ENCODE measurements around the gene MPZL3.
A peak's percentile ranks its signal among the peaks of the same experiment; 100 is the strongest.

The MPZL3 gene

GRCh38 chr11:118200901-118201680 lies 51.1 kb downstream of the MPZL3 start:
- TF ChIP-seq CTCF (IDR thresholded peaks at IDR 0.05): no peak
- H3K36me3 ChIP-seq: peaks cover 100% of the 10 kb centered on the region
- H3K9me3 ChIP-seq: no peaks in the 10 kb centered on the region
- H3K27ac ChIP-seq: peak overlapping the region; percentile 69
- no peaks in the 10 kb centered on the region for H3K27me3 ChIP-seq
- H3K4me3 ChIP-seq (ENCODE audit: low read depth in 1 of 2, low read length in 1 of 2): no peak overlapping the region
- H3K4me1 ChIP-seq (ENCODE audit: control insufficient read depth in 1 of 2, insufficient read depth in 1 of 2, low read depth in 1 of 2, low read length in 1 of 2): peaks cover 67 to 70% of the 10 kb centered on the region in 2 experiments

GRCh38 chr11:118200497-118200896 lies 51.7 kb downstream of the MPZL3 start:
- H3K4me1 ChIP-seq (ENCODE audit: control insufficient read depth in 1 of 2, insufficient read depth in 1 of 2, low read depth in 1 of 2, low read length in 1 of 2): peaks cover 61 to 64% of the 10 kb centered on the region in 2 experiments
- H3K27me3 ChIP-seq: no peaks in the 10 kb centered on the region
- H3K36me3 ChIP-seq: peaks cover 100% of the 10 kb centered on the region
- no peaks in the 10 kb centered on the region for H3K9me3 ChIP-seq
- TF ChIP-seq CTCF (IDR thresholded peaks at IDR 0.05): no peak
- peak overlapping the region; percentile 69 for H3K27ac ChIP-seq
- H3K4me3 ChIP-seq (ENCODE audit: low read depth in 1 of 2, low read length in 1 of 2): no peak overlapping the region

DNA sequence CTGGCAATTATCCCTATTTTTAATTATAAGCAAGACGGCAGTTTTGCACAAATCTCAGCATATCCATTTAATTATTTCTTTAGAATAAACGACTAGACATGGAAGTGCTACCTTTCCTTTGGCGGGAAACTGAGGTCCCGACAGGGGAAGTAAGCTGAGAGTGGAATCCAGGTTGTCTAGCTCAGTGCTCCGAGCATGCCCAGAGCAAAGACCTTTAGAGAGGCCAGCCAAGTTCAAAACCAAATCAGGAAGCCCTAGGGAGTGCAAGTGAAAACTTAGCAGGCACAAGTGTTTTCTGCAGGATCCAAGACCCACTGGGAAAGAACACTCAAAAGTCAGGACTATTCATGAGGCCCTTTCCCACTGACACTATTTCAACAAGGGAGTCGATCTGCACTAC lies 53.0 kb downstream of the MPZL3 start:
- H3K9me3 ChIP-seq: no peaks in the 10 kb centered on the region
- TF ChIP-seq CTCF (IDR thresholded peaks at IDR 0.05): no peak
- no peaks in the 10 kb centered on the region for H3K27me3 ChIP-seq
- H3K4me3 ChIP-seq (ENCODE audit: low read depth in 1 of 2, low read length in 1 of 2): no peak overlapping the region
- H3K4me1 ChIP-seq (ENCODE audit: control insufficient read depth in 1 of 2, insufficient read depth in 1 of 2, low read depth in 1 of 2, low read length in 1 of 2): peaks cover 48 to 50% of the 10 kb centered on the region in 2 experiments
- H3K36me3 ChIP-seq: peaks cover 100% of the 10 kb centered on the region
- peak overlapping the region; percentile 52 for H3K27ac ChIP-seq

DNA sequence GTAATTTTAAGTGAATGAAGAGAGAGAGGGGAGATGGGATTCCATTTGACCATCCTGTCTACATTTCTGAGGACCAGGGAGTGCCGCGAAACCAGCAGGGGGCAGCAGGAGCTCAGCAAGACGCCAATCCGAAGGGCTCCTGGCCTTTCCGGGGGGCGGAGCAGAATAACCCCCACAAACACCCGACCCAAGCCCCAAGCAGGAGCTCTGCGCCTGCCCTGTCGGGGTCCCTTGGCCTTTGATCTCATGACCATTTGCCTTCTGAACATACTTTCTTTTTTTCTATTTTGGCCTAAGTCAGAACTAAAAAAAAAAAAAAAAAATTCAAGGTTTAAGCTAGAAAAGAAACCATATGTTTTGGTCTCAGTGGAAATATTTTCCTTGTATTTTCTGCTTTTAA lies 53.8 kb downstream of the MPZL3 start:
- Histone ChIP-seq H3K36me3 (peaks cover 100% of the 10 kb centered on the region), H3K9me3 (no peaks in the 10 kb centered on the region), H3K4me3 (ENCODE audit: low read depth in 1 of 2, low read length in 1 of 2) (no peak overlapping the region), H3K27ac (peak overlapping the region; percentile 52), H3K27me3 (no peaks in the 10 kb centered on the region), H3K4me1 (ENCODE audit: control insufficient read depth in 1 of 2, insufficient read depth in 1 of 2, low read depth in 1 of 2, low read length in 1 of 2) (peaks cover 40 to 44% of the 10 kb centered on the region in 2 experiments)
- TF ChIP-seq CTCF (IDR thresholded peaks at IDR 0.05): peak; percentile 53

GRCh38 chr11:118194835-118195627 lies 57.1 kb downstream of the MPZL3 start:
- no peaks in the 10 kb centered on the region for H3K27me3 ChIP-seq
- peak overlapping the region; percentile 42 for H3K27ac ChIP-seq
- peaks cover 88% of the 10 kb centered on the region for H3K36me3 ChIP-seq
- H3K4me3 ChIP-seq (ENCODE audit: low read depth in 1 of 2, low read length in 1 of 2): no peak overlapping the region
- no peak for TF ChIP-seq CTCF (IDR thresholded peaks at IDR 0.05)
- H3K9me3 ChIP-seq: no peaks in the 10 kb centered on the region
- peaks cover 12 to 13% of the 10 kb centered on the region in 2 experiments for H3K4me1 ChIP-seq (ENCODE audit: control insufficient read depth in 1 of 2, insufficient read depth in 1 of 2, low read depth in 1 of 2, low read length in 1 of 2)

Data from neutrophil (primary cell).